ENCODE measurements around the gene FAM180A. TPM values are rescaled to one million over a fixed set of nuclear protein-coding genes. Genes with fewer than 3 reads are reported as not detected.

FAM180A gene
- total RNA-seq, 1 experiment from 2014 or later, result not detected

DNA sequence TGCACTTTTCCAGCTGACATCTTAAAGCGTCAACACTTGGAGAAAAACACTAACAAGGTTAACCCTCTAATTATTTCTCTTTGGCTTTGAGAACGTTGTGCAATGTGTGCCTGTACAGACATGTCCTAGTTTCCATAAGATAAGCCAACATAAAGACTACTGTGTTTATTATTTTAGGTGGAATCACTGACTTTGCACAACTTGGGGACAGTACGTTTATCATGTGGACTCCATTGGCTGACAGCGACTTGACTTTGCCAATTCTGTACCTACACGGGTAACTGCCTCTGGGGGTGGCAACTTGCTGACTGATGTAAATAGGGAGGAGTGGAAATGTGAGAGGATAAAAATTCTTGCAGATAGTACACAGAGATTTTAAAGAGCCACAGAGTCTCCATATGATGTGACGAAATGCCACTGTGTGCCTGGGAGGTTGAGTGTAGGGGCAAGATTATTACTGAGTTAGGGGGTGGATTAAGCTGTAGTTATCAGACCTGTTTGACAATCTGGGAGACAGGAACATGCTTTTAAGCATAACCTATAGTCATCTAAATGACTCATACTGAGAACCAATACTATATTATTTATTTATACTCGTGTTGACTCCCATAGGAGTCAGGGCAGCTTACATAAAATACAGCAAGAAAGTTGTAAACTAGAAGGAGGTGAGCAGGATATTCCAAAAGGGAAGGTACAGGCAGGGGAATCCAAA is 41.6 kb downstream of the FAM180A start:
- H3K9me3 Mint-ChIP-seq, result no peaks in the 10 kb centered on the region
- POLR2A ChIA-PET, result no interaction called here
- DNase-seq (ENCODE audit: low spot score), result no peak
- no peak for TF ChIP-seq CREB1 (CRISPR knock-in tag; IDR thresholded peaks at IDR 0.05)
- TF ChIP-seq MXD4 (CRISPR knock-in tag; IDR thresholded peaks at IDR 0.05; ENCODE audit: borderline replicate concordance), result no peak
- no peak for TF ChIP-seq ZNF138 (CRISPR knock-in tag; conservative IDR thresholded peaks at IDR 0.05)
- TF ChIP-seq GTF2I (CRISPR knock-in tag; conservative IDR thresholded peaks at IDR 0.05), result no peak
- no peak overlapping the region for H3K4me3 Mint-ChIP-seq
- H3K27ac Mint-ChIP-seq, result no peak overlapping the region
- H3K27me3 Mint-ChIP-seq (ENCODE audit: low read depth), result no peaks in the 10 kb centered on the region
- no peak for ATAC-seq
- H3K36me3 Mint-ChIP-seq, result no peaks in the 10 kb centered on the region
- CTCF ChIA-PET, result interaction anchor here (1.4 kb wide), 1 partner anchor 10 kb away, joined by 3 read pairs; no protein-coding TSS in a partner anchor
- H3K4me1 Mint-ChIP-seq, result peaks cover 7% of the 10 kb centered on the region; the same call in 1 of the 2 replicates

DNA sequence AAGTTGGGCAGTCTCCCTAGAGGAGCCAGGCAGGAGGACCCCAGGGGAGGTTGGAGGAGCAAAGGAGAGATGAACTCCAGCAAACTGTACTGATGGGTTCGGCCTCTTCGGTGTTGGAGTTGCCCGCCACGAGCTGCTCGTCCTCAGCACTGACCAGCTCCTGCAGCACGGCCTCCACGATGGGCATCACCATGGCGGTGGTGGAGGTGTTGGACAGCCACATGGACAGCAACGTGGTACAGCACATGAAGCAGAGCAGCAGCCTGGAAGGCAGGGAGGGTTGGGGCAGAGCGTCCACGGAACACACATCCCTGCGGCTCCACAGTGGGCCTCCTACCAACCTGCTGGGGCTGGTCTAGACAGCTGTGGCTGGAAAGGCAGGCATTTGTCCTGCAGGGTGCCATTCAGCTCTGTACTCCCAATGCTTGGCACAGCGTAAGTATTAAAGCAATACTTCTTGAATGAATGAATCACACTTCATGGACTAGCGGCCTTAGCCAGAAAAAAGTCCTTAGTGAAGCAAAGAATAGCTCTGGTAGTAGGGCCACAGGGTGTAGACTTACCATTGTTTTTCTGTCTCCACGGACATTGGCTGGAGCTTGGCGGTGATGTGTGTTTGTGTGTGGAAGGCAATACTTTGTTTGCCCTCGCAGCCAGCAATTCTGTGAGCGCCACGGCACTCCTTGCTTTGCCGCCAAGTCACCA is 42.4 kb downstream of the FAM180A start:
- Mint-ChIP-seq H3K9me3 (no peaks in the 10 kb centered on the region), H3K36me3 (no peaks in the 10 kb centered on the region), H3K4me3 (no peak overlapping the region), H3K27ac (no peak overlapping the region), H3K27me3 (ENCODE audit: low read depth) (no peaks in the 10 kb centered on the region), H3K4me1 (peaks cover 3% of the 10 kb centered on the region; the same call in 1 of the 2 replicates)
- POLR2A ChIA-PET, result no interaction called here
- DNase-seq (ENCODE audit: low spot score) (no peak), ATAC-seq (no peak)
- CTCF ChIA-PET, result interaction anchor here (1.3 to 2.2 kb wide), 2 partner anchors 14 to 24 kb away, joined by 3 to 13 read pairs; no protein-coding TSS in a partner anchor
- TF ChIP-seq IRF2 (CRISPR knock-in tag; IDR thresholded peaks at IDR 0.05; ENCODE audit: borderline replicate concordance, low read depth) (no peak), CREM (CRISPR knock-in tag; IDR thresholded peaks at IDR 0.05) (no peak), SOX15 (CRISPR knock-in tag; IDR thresholded peaks at IDR 0.05) (no peak), ZNF263 (CRISPR knock-in tag; IDR thresholded peaks at IDR 0.05; ENCODE audit: low read depth) (no peak), ZNF281 (CRISPR knock-in tag; IDR thresholded peaks at IDR 0.05) (no peak), FOXJ3 (CRISPR knock-in tag; IDR thresholded peaks at IDR 0.05; ENCODE audit: borderline replicate concordance) (no peak), GABPB1 (CRISPR knock-in tag; IDR thresholded peaks at IDR 0.05) (no peak), ZBTB43 (CRISPR knock-in tag; IDR thresholded peaks at IDR 0.05) (no peak), ZNF219 (CRISPR knock-in tag; IDR thresholded peaks at IDR 0.05; ENCODE audit: borderline replicate concordance) (no peak), USF1 (CRISPR knock-in tag; IDR thresholded peaks at IDR 0.05) (no peak), SMAD3 (CRISPR knock-in tag; IDR thresholded peaks at IDR 0.05; ENCODE audit: borderline replicate concordance) (no peak), TP53 (CRISPR knock-in tag; IDR thresholded peaks at IDR 0.05) (no peak), ATF2 (CRISPR knock-in tag; IDR thresholded peaks at IDR 0.05; ENCODE audit: borderline replicate concordance, low read depth) (no peak), RELA (CRISPR knock-in tag; IDR thresholded peaks at IDR 0.05; ENCODE audit: borderline replicate concordance) (no peak), ESRRA (CRISPR knock-in tag; IDR thresholded peaks at IDR 0.05; ENCODE audit: borderline replicate concordance) (no peak)
- TF ChIP-seq, protein P1, sequence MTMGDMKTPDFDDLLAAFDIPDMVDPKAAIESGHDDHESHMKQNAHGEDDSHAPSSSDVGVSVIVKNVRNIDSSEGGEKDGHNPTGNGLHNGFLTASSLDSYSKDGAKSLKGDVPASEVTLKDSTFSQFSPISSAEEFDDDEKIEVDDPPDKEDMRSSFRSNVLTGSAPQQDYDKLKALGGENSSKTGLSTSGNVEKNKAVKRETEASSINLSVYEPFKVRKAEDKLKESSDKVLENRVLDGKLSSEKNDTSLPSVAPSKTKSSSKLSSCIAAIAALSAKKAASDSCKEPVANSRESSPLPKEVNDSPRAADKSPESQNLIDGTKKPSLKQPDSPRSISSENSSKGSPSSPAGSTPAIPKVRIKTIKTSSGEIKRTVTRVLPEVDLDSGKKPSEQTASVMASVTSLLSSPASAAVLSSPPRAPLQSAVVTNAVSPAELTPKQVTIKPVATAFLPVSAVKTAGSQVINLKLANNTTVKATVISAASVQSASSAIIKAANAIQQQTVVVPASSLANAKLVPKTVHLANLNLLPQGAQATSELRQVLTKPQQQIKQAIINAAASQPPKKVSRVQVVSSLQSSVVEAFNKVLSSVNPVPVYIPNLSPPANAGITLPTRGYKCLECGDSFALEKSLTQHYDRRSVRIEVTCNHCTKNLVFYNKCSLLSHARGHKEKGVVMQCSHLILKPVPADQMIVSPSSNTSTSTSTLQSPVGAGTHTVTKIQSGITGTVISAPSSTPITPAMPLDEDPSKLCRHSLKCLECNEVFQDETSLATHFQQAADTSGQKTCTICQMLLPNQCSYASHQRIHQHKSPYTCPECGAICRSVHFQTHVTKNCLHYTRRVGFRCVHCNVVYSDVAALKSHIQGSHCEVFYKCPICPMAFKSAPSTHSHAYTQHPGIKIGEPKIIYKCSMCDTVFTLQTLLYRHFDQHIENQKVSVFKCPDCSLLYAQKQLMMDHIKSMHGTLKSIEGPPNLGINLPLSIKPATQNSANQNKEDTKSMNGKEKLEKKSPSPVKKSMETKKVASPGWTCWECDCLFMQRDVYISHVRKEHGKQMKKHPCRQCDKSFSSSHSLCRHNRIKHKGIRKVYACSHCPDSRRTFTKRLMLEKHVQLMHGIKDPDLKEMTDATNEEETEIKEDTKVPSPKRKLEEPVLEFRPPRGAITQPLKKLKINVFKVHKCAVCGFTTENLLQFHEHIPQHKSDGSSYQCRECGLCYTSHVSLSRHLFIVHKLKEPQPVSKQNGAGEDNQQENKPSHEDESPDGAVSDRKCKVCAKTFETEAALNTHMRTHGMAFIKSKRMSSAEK (CRISPR knock-in tag; IDR thresholded peaks at IDR 0.05; ENCODE audit: borderline replicate concordance), result no peak

Data from WTC11 (cell line).